ENCODE results near the gene DSN1. TPM values are rescaled to one million over a fixed set of nuclear protein-coding genes. Genes with fewer than 3 reads are reported as not detected.

Gene DSN1
- total and polyA plus RNA-seq, 2 of the 8 experiments (the other 6 are each of a cell fraction or from before 2014, with no cell fraction given): 12.0 to 26.2 TPM

GRCh38 chr20:36760647-36761046 is 12.9 kb downstream of the DSN1 start:
- POLR2A ChIA-PET (ENCODE audit: partially characterized antibody): interaction anchor here (0.6 kb wide), 1 partner anchor 11 kb away, joined by 5 read pairs; no protein-coding TSS in a partner anchor
- H3K9me3 ChIP-seq (ENCODE audit: insufficient read depth in 2 of 2, low read depth in 1 of 2, low read length in 1 of 2): no peaks in the 10 kb centered on the region
- H3K79me2 ChIP-seq (ENCODE audit: control insufficient read depth in 1 of 2, insufficient read depth in 2 of 2, low read length in 2 of 2): no peaks in the 10 kb centered on the region
- H3K4me3 ChIP-seq (ENCODE audit: extremely low read depth in 1 of 4, insufficient read depth in 2 of 4, low read depth in 3 of 4, low read length in 4 of 4): no peak overlapping the region
- H3K4me1 ChIP-seq (replicated peaks in 1 of 4; ENCODE audit: control insufficient read depth in 3 of 4, insufficient read depth in 4 of 4, low read length in 3 of 4): no peaks in the 10 kb centered on the region
- H3K4ac ChIP-seq (replicated peaks; ENCODE audit: insufficient read length, low read depth, low read length): no peak overlapping the region
- H4K20me1 ChIP-seq (replicated peaks in 1 of 2; ENCODE audit: control insufficient read depth in 1 of 2, insufficient read depth in 2 of 2, low read length in 2 of 2): no peaks in the 10 kb centered on the region
- no peak overlapping the region for H3K27ac ChIP-seq (ENCODE audit: low read depth, low read length)
- no peak overlapping the region for H4K91ac ChIP-seq (replicated peaks; ENCODE audit: insufficient read length, low read length)
- H2BK12ac ChIP-seq (ENCODE audit: low read depth, low read length): no peak overlapping the region
- no peaks in the 10 kb centered on the region for H3K27me3 ChIP-seq (replicated peaks in 1 of 4; ENCODE audit: control insufficient read depth in 3 of 4, extremely low read depth in 1 of 4, insufficient read depth in 3 of 4, low read length in 3 of 4)
- H4K8ac ChIP-seq (ENCODE audit: extremely low read depth, insufficient read depth, low read length): no peak overlapping the region
- no peaks in the 10 kb centered on the region for H3K23me2 ChIP-seq (ENCODE audit: low read depth, low read length)
- FAIRE-seq (no peak), DNase-seq (ENCODE audit: low read depth in 1 of 2, low spot score in 2 of 2) (no peak)
- no peak overlapping the region for H2BK15ac ChIP-seq (ENCODE audit: low read length)
- no peak overlapping the region for H2BK20ac ChIP-seq (ENCODE audit: low read length)
- H2BK120ac ChIP-seq (replicated peaks; ENCODE audit: low read depth, low read length): no peak overlapping the region
- H3K14ac ChIP-seq (ENCODE audit: insufficient read length): no peak overlapping the region
- H3K36me3 ChIP-seq (ENCODE audit: control insufficient read depth in 2 of 4, insufficient read depth in 4 of 4, low read length in 3 of 4): peaks cover 2 to 39% (median 18%) of the 10 kb centered on the region in 4 experiments; a peak in 5 of 8 replicates
- 94% methylated on average over 6 of the region's 6 CpGs; no CpG with 5 or more reads in 1 of the 2 experiments for WGBS, 2 experiments (ENCODE audit: extremely low coverage in 1 of 2, insufficient coverage in 1 of 2, insufficient read length in 1 of 2, insufficient replicate concordance in 2 of 2, low coverage in 1 of 2, low lambda C conversion rate in 2 of 2, missing lambda C conversion rate in 1 of 2)
- no peak overlapping the region for H2BK5ac ChIP-seq (ENCODE audit: low read depth, low read length)
- H2AK5ac ChIP-seq (ENCODE audit: low read depth, low read length): no peak overlapping the region
- CTCF ChIA-PET (ENCODE audit: partially characterized antibody): interaction anchor here (0.6 to 1.6 kb wide), 6 partner anchors 9 to 142 kb away, joined by 3 to 7 read pairs (median 4); no protein-coding TSS in a partner anchor
- no peaks in the 10 kb centered on the region for H3K79me1 ChIP-seq (ENCODE audit: low read depth, low read length)
- no peak overlapping the region for H3K18ac ChIP-seq (ENCODE audit: extremely low read depth, low read length)
- H3K56ac ChIP-seq (replicated peaks; ENCODE audit: insufficient read length, low read depth, low read length): no peak overlapping the region
- H3K9ac ChIP-seq (replicated peaks in 1 of 4; ENCODE audit: extremely low read depth in 1 of 4, low read depth in 3 of 4, low read length in 3 of 4): no peak overlapping the region
- H4K5ac ChIP-seq (ENCODE audit: insufficient read length, low read depth, low read length): no peak overlapping the region
- H3K4me2 ChIP-seq (ENCODE audit: insufficient read depth in 1 of 2, low read depth in 2 of 2, low read length in 2 of 2): no peak overlapping the region
- no peak overlapping the region for H2AFZ ChIP-seq (ENCODE audit: low read length)
- no peak overlapping the region for H3K23ac ChIP-seq (ENCODE audit: insufficient read length)
- TF ChIP-seq CBX5 (IDR thresholded peaks at IDR 0.05; ENCODE audit: low read depth, low read length) (no peak), TBP (IDR thresholded peaks at IDR 0.05; ENCODE audit: low read depth, low read length) (no peak), TCF12 (IDR thresholded peaks at IDR 0.05; ENCODE audit: low read depth, low read length) (no peak), EZH2 (IDR thresholded peaks at IDR 0.05; ENCODE audit: low read depth, low read length, severe bottlenecking) (no peak), FOSL1 (IDR thresholded peaks at IDR 0.05; ENCODE audit: insufficient read depth, low read depth, low read length) (no peak), SP1 (IDR thresholded peaks at IDR 0.05; ENCODE audit: low read depth, low read length) (no peak), JUND (IDR thresholded peaks at IDR 0.05; ENCODE audit: low read length) (no peak), TAF7 (optimal IDR thresholded peaks at IDR 0.05; ENCODE audit: borderline replicate concordance, low read depth, low read length) (no peak), BRCA1 (IDR thresholded peaks at IDR 0.05; ENCODE audit: low read depth, low read length) (no peak), SIRT6 (IDR thresholded peaks at IDR 0.05; ENCODE audit: low read length) (no peak), NANOG (IDR thresholded peaks at IDR 0.05; ENCODE audit: insufficient read depth, low read depth, low read length, poor library complexity, severe bottlenecking) (no peak), SIX5 (IDR thresholded peaks at IDR 0.05; ENCODE audit: low read depth, low read length) (no peak), SP2 (IDR thresholded peaks at IDR 0.05; ENCODE audit: low read length) (no peak), MAX (IDR thresholded peaks at IDR 0.05) (no peak), ATF3 (IDR thresholded peaks at IDR 0.05; ENCODE audit: insufficient read depth, low read depth, low read length) (no peak)

Data from H1 (cell line).